Placental epithelial cell (primary cell): Measurements from ENCODE around the gene MECR. TPM values are rescaled to one million over a fixed set of nuclear protein-coding genes. Genes with fewer than 3 reads are reported as not detected.

Source experiments
- small RNA-seq: library from RNA; depleted of rRNA; stranded (forward); fragments of <200 nt; gene quantifications from one replicate; pipeline ENCODE3, GENCODE V24; 2012
- total RNA-seq: library from RNA; depleted of rRNA; stranded (reverse); fragments of >200 nt; gene quantifications from 2 replicates; pipeline ENCODE4 v1.2.3, GENCODE V29; 2012

Gene MECR
- 21.6 and 25.9 TPM in 2 replicates for total RNA-seq

DNA sequence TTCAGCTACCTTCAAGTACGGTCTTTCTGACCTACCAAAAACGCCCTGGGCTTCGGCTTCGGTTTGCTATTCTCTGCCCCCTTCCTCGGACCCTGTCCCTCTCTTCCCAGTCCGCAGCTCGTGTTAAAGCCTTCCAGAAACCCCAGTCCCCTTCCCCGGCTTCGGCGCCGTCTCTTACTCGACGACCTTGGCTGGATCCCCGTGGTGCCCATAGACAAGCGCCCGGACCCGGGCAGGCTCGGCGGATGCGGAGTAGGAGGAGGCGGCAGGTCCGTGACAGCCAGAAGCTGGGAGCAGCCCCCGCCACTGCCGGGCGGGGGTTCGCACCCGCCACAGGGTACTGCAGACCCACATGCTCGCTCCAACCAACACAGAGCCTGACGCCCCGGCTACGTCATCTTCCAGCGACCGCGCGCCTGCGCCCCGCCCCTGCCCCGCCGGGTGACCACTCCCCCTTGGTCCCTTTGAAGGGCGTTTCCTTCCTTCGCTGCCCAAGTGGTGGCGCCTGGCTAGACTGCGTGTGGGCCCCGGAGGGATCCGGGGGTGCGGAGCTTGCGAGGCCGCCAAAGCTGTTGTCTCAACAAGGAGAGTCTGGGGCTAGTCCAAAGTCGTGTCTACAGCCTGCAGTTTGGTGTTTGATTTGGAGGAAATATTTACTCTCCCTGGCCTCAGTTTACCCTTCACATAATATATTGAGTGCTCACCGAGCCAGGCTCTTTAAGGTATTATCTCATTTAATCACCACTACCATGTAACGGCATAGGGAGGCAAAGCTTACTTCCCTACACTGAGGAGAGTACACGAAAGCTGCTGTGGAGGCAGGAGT, at the start of gene MECR:
MECR (minus strand) TSS at position 382 of the 826 bp plus-strand sequence; CDS start at position 354, 28 bp downstream.

DNA sequence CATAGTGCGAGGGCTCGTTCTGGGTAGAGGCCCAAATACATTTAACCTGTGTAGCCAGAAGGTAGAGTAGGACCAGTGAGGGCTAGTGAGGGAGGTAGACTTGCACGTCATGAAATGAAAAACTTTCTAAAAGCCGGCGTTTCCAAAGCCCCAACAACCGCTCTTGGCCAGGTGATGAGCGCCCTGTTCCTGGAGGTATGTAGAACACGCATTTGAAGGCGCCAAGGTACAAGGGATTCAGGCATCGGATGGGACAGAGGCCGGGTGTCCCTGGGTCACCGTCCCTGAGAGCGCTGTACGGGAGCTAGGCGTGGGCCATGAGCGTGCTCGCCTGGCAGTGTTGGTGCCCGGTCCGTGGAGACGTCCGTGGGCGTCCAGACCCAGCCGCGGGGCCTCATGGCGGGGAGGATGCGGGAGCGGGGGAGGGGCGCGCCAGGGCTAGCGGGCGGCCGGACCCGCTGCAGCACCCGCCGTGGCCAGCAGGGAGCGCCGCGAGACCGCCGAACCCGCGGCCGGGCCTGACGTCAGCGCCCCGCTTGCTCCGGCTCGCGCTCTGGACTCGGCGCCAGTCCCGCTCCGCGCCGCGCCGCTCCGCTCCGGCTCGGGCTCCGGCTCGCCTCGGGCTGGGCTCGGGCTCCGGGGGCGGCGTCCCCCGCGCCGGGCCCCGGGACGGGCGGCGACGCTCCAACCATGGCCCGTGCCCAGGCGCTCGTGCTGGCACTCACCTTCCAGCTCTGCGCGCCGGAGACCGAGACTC, 5.4 kb upstream of the MECR start, which contains the start of gene PTPRU:
PTPRU (plus strand) TSS at position 568 of the 757 bp plus-strand sequence; CDS start at position 691, 123 bp downstream.

DNA sequence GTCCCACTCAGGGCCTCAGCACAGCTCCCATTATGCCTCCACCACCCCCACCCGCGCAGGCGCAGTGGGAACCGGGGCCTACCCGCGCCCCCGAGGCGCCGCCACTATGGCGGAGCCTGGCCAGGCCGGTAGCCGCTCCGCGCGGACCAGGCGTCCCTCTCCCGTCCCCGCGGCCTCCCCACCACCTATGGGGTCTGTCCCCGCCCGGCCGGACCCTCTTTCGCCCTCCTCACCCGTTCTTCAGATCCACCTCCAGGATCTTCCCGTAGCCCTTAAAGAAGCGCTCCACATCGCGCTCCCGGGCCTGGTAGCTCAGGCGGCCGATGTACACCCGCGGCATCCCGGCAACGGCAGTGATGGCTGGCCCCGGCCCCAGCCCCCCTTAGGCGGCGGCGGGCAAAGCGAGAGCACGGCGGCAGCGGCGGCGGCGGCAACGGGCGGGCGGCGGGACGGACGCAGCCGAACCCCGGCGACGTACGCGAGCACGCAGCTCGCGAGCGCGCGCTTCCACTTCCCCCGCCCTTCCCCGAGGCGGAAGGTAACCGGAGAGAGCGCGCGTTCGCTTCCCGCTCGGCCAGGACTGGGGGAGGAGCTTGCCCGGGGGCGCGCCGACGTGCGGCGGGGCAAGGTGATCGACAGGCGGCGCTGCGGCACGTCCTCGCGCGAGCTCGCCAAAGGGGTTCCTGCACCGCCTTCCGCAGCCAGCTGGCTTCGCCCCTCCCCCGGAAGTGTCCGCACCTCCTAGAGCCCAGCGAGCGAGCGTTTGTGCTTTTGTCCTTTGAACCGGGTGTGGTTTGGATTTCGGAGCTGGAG, 49.1 kb downstream of the MECR start, which contains the start of gene SRSF4:
SRSF4 (minus strand) TSS at position 488 of the 813 bp plus-strand sequence; CDS start at position 340, 148 bp downstream.

Small RNAs within 50 kb of the gene (small RNA-seq; reads per million reads assigned to genes)
- not detected for gene RF02271

Other genes with a start within 250 kb of the MECR start
- gene TMEM200B, start 107.0 kb downstream of the MECR start, total RNA-seq = 10.6 and 20.8 TPM in 2 replicates
- 31.1 and 35.7 TPM in 2 replicates for gene SRSF4, start 49.0 kb downstream of the MECR start, total RNA-seq
- gene PTPRU, start 5.6 kb upstream of the MECR start, total RNA-seq = 28.7 and 42.2 TPM in 2 replicates